ENCODE results near the gene LSAMP.

The LSAMP gene

DNA sequence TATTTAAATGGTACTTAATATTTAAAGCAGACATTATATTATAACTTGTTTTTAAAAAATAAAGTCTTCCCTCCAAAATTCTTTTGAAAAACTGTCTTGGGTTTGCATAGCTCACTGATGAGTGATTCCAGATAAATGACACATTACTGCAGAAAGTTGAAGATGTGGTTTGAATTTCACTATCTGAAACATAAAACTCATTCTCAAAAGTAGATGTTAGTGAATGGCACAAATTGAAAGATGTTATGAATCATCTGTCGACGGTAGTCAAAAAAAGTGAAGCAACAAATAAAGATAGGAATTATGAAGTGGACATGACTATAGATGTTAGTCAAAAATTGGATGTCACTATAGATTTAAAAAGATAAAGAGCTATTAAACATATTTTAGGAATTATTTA, 541.4 kb downstream of the LSAMP start:
- TF ChIP-seq CTCF (conservative IDR thresholded peaks at IDR 0.05; ENCODE audit: low read depth, low read length): no peak
- DNase-seq (ENCODE audit: low read depth): peak; percentile 18
- H3K4me3 ChIP-seq (ENCODE audit: low read depth, low read length): no peak overlapping the region

DNA sequence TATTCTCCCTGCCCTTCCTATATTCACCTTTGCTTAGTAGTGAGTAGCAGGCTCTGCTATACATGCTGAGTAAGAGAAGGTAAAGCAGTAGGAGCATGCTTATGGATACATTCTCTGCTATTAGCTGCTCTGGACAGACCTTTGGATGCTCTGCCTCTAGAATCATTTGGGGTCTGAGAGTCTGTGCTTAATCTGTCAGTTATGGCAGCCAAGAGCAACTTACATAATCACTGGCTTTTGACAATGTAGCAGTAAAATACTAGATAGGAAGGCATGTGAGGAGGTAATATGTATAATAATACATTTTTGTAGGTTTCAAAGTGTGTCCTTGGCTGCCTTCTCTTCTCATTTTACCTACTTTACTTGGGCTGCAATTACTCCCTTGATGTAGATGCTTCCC, 544.3 kb downstream of the LSAMP start:
- no peak for TF ChIP-seq CTCF (conservative IDR thresholded peaks at IDR 0.05; ENCODE audit: low read depth, low read length)
- no peak for DNase-seq (ENCODE audit: low read depth)
- H3K4me3 ChIP-seq (ENCODE audit: low read depth, low read length): no peak overlapping the region

- no peak for DNase-seq (ENCODE audit: low read depth)
- no peak for TF ChIP-seq CTCF (conservative IDR thresholded peaks at IDR 0.05; ENCODE audit: low read depth, low read length)
- no peak overlapping the region for H3K4me3 ChIP-seq (ENCODE audit: low read depth, low read length)
Observed at GRCh38 chr3:115899535-115899934, 545.8 kb downstream of the LSAMP start.

GRCh38 chr3:115898656-115899410, 546.5 kb downstream of the LSAMP start:
- TF ChIP-seq CTCF (conservative IDR thresholded peaks at IDR 0.05; ENCODE audit: low read depth, low read length): no peak
- no peak overlapping the region for H3K4me3 ChIP-seq (ENCODE audit: low read depth, low read length)
- no peak for DNase-seq (ENCODE audit: low read depth)

DNA sequence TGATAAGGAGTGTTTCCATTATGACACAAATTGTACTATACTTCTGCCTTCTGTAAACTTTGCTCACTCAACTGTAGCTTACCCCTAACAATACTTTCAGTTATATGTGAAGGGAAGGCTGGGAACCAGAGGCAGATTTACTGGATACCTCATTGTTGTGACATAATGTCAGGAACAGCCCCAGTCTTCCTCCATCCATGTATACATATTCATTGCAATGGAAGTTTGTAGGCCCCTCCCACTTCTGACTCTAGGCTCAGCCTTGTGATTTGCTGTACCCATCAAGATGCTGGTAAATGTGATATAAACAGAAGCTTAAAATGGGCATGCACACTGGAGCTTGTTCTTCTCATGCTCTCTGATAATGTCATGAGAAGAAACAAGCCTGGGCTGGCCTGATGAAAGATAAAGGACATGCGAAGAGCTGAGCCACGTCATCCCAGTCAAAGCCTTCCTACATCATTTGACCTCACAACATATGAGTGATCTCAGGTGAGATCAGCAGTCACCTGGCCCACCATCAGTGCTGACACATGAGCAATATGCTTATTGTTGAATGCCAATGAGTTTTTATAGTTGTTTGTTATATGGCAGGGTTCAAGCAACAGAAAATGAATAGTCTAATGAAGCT, 554.2 kb downstream of the LSAMP start:
- no peak overlapping the region for H3K4me3 ChIP-seq (ENCODE audit: low read depth, low read length)
- DNase-seq (ENCODE audit: low read depth): no peak
- no peak for TF ChIP-seq CTCF (conservative IDR thresholded peaks at IDR 0.05; ENCODE audit: low read depth, low read length)

GRCh38 chr3:115890579-115890978, 554.7 kb downstream of the LSAMP start:
- no peak for DNase-seq (ENCODE audit: low read depth)
- no peak for TF ChIP-seq CTCF (conservative IDR thresholded peaks at IDR 0.05; ENCODE audit: low read depth, low read length)
- H3K4me3 ChIP-seq (ENCODE audit: low read depth, low read length): no peak overlapping the region

DNA sequence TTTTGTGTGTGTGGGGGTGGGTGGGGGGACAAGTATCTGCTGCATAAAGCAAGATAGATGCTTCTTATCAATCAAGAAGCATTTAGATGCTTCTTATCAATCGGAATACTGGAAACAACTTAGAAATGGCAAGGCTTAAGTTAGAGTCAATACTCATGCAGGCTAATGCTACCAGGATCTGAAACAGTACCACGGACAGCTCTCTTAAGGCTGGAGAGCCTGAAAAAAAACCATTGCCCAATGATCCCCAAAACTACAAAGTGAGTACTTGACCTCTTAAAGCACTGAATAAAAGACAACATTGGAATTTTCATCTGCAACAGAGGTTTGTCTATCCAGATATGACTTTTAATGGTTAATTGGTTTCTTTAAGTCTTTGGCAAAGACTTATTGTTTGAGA, 559.7 kb downstream of the LSAMP start:
- peak; percentile 23 for DNase-seq (ENCODE audit: low read depth)
- no peak for TF ChIP-seq CTCF (conservative IDR thresholded peaks at IDR 0.05; ENCODE audit: low read depth, low read length)
- H3K4me3 ChIP-seq (ENCODE audit: low read depth, low read length): no peak overlapping the region
